Left lobe of liver (tissue), 1 donor: ENCODE results near the gene TP53BP1. TPM values are rescaled to one million over a fixed set of nuclear protein-coding genes. Genes with fewer than 3 reads are reported as not detected.

Source experiments
- total RNA-seq: library from RNA; stranded (reverse); gene quantifications from one replicate; pipeline ENCODE4 v1.2.1, GENCODE V29; 2021
- donor health status: DM: no; HTN: yes; CAD: no.

The TP53BP1 gene
- total RNA-seq, 1 donor from 2014 or later, result 5.8 TPM

Other genes with a start within 250 kb of the TP53BP1 start
- gene TGM5, start 226.2 kb downstream of the TP53BP1 start, total RNA-seq, result not detected
- gene TGM7, start 190.9 kb downstream of the TP53BP1 start, total RNA-seq, result not detected
- gene LCMT2, start 162.6 kb downstream of the TP53BP1 start, total RNA-seq, result 3.7 TPM
- 15.7 TPM for gene ZSCAN29, start 122.1 kb downstream of the TP53BP1 start, total RNA-seq
- 12.2 TPM for gene TUBGCP4, start 122.1 kb downstream of the TP53BP1 start, total RNA-seq
- gene MAP1A, start 24.5 kb upstream of the TP53BP1 start, total RNA-seq, result 0.23 TPM
- 20.6 TPM for gene PPIP5K1, start 97.1 kb upstream of the TP53BP1 start, total RNA-seq
- 0.55 TPM for gene CKMT1B, start 100.9 kb upstream of the TP53BP1 start, total RNA-seq
- 0.53 TPM for gene STRC, start 125.6 kb upstream of the TP53BP1 start, total RNA-seq
- 1.8 TPM for gene CATSPER2, start 155.7 kb upstream of the TP53BP1 start, total RNA-seq
- gene CKMT1A, start 200.7 kb upstream of the TP53BP1 start, total RNA-seq, result not detected